GM18907 (cell line): Measurements from ENCODE around the gene PIP5K1C.

Experiments used
- ATAC-seq: cut with Tn5 transposase; IDR thresholded peaks from one replicate; pipeline ENCODE4 v1.9.1; 2021; ENCODE audit warnings: mild to moderate bottlenecking, moderate library complexity; ENCODE audit not compliant: unreplicated experiment

Gene PIP5K1C

DNA sequence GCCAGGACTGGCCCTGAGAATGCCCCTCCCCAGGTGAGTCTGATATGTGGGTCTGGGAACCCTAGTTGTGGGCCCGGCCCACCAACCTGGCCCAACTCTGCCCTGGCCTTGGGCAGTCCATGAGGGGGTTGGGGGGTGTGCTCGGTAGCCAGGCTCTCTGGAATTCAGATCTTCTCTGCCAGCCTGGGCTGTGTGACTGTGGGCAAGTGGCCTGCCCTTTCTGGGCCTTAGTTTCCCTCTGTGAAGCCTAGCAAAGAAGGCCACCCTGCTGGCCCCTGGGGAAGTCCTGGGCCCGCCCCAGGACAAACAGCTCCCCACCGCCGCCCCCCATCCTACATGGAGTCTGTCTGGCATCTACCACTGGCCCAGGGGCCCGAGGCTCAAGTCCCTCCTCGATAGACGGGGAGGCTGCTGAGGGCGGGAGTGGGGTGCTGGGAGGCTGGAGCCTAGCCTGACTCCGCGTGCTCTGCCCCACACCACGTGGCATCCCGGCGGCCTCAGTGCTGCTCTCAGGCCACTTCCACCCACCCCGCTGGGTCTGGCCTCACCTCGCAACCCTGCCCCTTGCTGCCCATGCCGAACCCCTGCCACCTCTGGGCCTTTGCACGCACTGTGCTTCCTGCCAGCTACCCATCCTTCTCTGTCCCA is 85.3 kb downstream of the PIP5K1C start:
- no peak for ATAC-seq

DNA sequence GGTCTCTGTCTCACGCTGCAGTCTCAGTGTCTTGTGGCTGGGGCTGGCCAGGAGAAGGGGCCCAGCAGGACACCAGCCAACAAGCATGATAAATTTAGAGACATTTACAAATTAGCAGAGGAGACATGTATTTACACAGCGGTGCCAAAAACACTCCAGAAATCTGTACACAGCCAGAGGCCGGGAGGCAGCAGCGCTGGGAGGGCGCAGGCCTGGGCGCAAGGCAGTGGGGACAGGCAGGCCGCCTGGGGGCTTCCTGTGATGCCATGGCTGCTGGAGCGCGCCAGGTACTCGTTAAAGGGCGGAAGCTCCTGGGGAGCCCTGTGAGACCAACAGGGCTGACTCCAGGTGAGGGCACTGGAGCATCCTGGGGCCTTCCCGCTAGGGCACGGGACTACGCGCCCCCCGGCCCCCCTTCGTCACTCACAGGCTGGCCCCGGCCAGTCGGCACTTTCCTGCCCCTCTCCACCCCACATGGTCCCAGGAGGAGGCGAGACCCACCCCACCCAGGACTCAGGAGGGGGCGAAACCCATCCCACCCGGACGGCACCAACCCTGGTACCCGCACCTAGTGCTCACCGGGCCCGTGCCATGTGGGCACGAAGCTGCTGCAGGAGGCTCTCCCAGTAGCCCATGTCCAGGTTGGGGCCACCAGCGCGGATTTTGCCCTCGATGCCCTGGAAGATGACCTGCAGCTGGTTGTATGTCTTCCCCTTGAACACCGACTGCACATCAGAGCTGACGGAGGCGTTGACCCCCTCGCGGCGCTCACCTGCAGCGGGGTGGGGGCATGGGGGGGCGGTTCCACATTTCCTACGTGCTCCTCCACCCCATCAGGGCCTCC is 86.2 kb downstream of the PIP5K1C start:
- ATAC-seq: no peak

DNA sequence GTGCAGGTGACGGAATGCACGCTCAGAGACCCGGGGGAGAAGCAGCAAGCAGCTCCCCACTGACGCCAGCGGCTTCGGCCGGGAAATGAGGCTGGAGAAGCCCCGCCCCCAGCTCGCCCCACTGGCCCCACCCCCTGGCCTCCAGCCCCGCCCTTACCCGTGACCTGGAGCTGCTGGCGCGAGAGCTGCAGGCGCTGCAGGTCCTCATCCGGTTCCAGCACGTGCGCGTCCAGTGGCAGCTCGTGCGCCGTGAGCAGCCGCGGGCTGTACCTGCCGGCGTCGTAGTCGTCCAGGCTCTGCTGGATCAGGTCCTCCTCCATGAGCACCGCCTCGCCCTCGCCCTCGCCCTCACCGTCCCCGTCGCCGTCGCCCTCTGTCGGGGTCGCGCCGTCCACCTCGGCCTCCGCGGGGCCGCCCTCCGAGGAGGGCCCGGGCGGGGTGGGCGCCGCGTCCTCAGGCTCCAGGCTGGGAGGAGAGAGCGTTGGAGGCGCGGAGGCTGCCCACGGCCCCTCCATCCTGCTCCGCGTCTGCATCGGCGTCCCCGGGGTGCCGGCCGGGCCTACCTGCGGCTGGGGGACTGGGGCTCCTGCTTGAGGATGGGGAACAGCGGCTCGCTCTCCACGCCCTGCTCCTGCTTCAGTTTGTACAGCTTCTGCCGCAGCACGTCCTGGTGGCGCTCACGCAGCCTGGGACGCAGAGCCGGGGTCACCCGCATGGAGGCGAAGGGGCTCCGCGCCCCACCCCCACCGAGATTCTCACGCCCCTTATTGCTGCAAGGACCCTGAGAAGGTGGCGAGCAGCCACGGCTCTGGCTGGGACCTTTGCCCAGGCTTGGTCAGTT is 87.1 kb downstream of the PIP5K1C start:
- ATAC-seq: no peak

DNA sequence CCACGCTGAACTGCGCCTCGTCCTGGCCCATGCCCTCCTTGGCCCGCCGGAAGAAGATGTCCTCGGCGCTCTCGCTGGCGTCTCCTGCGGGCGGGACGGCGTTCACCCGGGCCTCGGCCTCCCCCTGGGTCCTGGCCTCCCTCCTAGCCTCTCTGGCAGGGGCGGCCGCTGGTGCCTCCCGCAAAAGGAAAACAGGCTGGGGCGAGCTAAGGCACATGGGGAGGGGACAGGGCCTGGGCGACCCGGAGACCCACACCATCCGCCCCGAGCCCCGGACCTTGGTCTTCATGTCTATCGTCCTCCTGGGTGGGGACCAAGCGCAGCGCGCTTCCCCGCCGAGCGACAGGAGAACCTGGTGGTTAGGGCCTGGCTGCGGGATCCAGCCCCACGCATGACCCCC is 87.9 kb downstream of the PIP5K1C start:
- ATAC-seq: no peak

DNA sequence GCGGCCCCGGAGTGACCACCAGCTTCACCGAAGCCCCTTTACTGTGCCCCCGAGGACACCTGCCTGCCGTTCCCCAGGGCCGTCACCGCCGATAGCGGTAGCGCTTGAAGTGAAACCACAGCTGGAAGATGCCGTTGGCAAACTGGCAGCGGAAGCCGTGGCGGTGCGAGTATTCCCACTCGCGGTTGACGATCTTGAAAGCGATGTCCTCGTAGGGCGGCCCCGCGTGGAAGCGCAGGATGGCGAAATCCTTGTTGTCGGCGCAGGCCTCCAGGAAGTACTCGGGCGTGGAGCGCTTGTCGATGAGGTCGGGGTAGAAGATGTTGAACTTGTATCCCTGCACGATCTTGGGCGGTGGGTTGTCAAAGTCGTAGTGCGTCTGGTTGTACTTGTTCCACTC is 88.4 kb downstream of the PIP5K1C start:
- no peak for ATAC-seq

DNA sequence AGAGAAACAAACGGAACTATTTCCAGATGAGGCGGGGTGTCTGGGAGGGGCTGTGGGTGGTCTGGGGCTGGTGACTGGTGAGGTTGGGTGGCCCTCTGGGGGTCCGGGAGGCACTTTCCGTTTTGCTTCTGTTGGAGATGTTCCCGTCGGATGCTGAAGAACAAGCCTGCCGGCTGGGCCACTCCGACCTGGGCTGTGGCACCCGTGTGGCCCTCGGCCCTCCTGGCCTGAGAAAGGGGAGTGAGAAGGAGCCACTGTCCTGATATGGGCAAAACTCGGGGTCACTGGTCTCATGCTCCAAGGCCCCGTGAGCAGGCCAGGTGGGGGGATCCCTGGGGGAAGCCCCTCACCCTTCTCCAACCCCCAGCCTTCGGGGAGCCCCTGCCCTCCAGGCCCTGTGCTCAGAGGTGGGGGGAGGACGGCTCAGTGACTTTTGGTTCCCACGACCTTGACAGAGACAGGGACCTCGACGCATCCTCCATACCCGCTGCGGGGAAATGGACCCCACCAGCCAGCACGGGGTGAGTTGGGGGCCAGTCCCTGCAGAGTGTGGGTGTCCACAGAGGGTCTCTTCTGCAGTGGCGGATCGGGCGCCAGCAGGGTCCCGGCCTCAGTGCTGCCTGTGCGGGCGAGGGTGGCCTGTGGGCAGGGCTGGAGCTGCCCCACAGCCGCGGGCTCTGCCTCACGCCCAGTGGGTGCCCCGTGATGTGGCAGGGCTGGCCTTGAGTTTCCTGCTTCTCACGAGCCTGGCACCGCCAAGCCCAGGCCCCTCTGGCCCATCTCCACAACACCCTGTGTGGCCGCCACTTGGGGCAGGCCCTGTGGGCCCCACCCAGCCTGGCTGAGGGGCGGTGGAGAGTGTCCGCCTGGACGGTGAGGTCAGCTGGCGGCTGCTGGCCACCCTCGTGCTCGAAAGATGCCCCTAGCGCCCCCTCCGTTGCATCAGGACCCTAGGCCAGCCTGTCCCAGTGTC is 89.2 kb downstream of the PIP5K1C start:
- no peak for ATAC-seq

DNA sequence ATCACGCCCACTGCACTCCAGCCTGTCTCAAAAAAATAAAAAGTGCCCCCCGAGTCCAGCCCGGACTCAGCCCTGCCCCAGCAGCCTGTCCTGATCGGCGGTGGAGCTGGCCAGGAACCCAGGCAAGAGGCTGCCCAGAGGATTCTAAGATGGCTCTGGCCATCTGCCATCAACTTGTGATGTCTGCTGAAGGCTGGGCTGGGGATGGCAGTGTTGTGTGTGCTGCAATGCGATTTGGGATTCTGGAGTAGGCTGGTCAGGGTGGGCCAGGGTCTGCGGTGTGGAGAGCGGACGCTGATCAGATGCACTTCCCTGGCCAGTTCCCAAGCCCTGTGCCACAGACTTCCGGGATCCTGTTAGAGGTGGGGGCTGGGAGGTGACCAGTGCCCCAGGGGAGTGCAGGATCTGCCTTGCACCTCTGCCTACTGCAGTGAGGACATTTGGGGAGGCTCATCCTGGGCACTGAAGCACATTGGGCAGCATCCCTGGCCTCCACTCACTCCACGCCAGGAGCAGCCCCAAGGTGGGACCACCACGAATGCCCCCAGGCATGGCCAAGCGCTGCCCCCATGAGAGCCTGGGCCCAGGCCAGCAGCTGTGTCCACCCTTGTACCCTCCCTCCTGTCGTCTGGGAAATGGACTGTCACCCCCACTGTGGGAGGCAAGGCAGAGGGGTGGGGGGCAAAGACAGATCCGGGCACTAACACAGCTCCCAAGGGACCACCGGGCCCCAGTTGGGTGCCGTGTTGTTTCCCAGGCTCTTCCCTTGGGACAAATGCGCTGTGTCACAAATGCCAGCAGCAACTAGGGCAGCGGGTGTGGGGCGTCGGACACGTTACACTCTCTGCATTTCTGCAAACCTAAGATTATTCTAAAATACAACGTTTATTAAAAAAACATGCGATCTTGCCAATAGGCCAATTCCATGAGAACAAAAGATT is 90.2 kb downstream of the PIP5K1C start:
- no peak for ATAC-seq

DNA sequence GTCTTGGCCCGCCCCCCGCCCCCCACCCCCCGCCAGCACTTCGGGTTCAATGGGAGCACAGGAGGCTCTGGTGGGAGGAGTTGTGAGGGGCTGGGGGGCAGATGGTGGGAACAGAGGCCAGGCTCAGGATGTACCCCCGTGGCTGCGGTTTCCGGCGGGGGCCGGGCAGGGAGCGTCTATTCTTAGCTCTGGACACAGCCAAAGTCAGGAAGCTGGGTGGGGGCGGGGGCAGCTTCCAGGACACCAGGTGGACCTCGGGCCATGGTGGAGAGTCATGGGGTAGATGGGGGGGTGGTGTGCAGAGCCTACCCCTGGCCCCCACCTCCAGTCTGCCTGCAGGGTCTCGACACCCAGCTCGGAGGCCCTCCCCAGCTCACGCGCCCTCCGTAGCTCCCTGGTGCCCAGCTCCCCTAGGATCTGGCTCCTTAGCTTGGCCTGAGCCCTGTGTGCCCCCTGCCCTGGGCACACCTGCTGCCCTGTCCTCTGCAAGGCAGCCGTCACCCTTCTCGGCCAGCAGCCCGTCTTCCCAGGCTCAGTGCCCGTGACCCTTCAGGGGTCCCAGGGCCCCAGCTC is 91.4 kb downstream of the PIP5K1C start:
- ATAC-seq: no peak

DNA sequence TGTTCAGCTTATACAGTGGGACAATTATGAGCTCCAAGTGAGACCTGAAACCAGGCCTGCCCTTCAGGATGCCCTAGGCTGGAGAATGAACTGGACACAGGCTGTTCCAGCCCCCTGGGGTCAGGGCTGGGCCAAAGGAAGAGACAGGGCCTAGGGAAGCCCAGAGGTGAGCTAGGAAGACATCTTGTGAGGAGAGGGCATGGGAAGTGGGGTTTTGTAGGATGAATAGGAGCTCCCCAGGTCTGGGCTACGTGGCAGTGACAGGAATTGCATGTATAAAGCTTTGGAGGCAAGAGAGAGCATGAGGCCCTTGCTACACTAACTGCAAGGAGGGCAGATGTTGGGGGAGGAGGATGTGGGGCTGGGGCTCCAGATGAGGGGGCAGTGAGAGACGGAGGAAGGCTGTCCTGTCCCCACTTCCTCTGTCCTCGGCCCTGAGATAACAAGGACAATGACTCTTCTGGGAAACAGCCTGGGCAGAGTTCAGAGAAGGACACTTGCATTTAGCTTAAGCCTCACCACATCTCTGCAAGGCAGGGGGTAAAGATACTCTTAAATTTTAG is 92.1 kb downstream of the PIP5K1C start:
- ATAC-seq: no peak

DNA sequence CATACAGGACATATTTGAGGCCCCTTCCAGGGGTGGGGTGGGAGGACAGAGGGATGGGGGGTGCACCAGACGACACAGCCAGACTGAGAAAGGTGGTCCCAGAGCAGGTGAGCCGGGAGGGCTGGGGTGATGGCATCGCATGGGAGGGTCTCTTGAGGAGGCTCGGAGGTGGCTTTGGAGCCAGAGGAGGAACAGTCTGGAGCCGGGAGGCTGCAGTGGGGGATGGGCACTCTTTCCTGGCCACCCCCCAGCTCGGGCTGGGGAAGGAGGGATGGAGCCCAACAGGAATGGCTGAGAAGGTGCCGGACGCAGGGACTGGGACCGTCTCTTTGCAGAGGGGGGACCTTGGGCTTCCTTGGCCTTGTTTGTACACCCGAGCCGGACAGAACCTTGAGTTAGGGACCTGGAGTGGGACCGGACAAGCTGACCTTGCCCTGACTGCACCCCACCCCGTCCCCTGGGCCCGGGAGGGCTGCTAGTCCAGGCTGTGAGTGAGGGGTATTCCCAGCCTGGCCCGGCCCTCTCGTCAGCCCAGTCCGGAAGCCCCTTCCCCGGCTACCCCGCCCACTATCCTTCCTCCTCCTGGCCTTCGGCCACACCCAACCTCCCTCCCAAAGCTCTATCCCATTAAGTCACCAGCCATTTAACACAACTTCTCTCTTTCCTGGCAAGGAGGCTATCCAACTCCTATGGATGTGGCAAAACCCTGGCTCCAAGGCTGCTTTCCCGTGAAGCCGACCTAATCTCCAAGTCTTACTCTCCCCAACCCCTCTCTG is 92.8 kb downstream of the PIP5K1C start:
- no peak for ATAC-seq

DNA sequence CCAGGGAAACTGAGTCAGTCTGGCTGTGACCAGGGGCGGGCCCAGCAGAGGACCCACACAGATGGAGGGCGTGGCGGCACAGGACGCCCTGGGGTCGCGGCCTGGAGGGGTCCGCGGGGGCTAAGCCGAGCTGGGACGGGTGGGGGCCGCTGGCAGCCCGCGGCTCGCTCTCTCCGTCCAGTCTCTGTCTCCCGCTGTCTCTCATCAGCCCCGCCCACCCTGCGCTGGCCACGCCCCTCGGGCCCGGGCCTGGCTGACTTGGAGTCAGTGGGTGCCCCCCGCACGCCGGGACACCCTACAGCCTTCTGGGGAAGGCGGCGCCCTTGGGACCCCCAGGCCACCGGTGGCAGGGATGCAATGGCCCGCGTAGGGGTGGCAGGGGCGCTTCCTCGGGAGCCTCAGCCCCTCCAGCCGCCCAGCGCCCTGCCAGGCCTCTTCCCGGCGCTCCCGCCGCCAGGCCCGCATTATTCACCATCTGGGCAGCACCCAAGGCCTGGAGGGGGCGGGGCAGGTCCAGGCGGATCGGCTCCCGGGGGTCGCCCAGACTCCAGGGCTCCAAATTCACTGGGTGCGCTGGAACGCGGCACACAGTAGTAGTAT is 93.5 kb downstream of the PIP5K1C start, which contains the start of gene TBXA2R:
Gene TBXA2R (minus strand): TSS at position 186 of the 600 bp plus-strand sequence. CDS start 6,241 bp downstream, outside the sequence.
- no peak for ATAC-seq

DNA sequence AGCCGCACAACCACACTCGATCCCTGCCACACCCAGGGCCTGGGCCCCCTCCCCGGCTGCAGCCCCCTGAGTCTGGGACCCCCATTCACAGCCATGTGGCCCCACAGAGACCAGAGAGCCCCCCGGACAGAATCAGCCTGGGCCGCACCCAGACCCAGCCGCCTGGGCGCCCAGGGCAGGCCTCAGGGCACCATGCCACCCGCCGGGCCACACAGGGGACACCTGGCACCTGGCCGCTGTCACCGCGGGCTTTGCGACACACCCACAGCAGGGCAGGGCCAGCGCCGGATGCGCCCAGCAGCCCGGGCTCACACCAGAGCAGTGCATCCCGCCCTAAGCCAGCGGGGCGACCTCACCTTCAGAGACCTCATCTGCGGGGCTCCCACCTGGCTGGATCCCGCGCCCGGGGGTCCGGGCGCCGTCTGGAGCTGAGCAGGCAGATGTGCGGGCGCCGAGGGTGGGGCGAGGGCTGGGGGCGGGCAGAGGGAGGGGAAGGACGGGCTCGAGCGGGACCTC is 94.0 kb downstream of the PIP5K1C start:
- no peak for ATAC-seq

DNA sequence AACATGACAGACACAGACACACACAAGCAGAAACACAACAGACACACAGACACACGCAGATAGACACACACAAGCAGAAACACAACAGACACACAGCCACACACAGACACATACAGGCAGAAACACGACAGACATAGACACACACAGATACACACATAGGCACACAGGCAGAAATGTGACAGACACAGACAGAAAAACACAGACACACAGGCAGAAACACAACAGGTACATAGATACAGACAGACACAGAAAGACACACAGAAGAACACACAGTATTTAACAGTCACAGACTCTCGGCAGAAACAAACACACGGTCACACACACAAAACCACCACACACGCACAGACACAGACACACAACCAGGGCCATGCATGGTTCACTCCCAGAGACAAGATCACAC is 94.5 kb downstream of the PIP5K1C start:
- ATAC-seq: no peak

DNA sequence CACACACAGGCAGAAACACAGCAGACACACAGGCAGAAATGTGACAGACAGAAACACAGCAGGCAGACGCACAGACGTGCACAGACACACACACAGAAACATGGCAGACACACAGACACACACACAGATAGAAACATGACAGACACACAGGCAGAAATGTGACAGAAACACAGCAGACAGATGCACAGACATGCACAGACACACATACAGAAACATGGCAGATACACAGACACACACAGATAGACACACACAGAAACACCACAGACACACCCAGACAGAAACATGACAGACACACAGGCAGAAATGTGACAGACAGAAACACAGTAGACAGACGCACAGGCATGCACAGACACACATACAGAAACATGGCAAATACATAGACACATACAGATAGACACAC is 94.9 kb downstream of the PIP5K1C start:
- ATAC-seq: no peak

DNA sequence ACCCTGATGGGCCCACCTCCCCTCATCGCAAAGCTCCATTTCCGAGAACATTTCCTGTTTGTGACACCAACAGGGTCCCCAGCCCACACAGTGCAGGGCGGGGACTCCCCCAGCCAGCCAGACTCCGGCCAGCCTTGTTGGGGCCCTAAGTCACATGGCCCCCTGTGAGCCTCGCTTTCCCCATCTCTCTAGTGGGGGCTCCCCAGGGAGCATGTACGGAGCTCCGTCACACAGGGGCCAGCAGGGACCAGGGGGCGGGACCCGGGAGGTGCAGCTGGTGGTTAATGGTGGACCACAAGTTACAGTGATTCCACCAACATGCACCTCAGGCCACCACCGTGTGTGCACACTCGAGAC is 95.3 kb downstream of the PIP5K1C start:
- ATAC-seq: no peak

DNA sequence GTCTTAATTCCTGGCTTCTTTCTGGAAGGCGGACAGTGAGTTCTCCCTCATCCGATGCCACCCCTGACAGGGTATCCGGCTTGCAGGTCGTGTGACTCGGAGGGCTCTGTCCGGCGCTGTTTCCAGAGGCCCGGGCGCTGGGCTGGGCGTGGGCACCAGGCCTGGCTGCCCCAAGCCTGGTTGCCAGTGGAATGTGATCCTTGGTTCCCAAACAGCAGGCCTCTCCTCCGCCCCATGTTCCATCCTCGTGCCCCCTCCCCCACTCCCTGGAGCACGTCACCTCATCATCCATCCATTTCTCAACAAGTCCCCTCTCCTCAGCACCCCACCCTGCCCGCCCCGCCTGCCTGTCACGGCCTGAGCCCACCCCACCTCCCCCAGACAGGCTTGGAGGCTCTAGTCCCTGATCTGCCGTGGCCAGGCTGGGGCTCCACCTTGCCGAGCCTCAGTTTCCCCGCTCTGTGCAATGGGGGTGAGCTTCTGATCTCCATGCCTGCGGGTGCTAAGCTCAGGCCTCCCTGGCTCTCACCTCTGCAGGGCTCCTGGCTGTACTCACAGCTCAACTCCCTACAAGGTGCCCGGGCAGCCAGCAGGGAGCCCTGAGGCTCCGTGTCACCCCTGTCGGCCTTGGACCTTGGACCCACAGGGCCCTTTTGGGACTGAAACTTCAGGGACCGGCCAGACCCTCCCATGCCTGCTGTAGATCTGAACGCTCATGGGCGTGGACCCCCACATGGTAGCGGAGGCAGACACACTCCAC is 95.9 kb downstream of the PIP5K1C start:
- no peak for ATAC-seq
